Bone marrow (tissue), 2 donors: ENCODE results near the gene BNC2.

ENCODE experiments used
- DNase-seq, 2 donors: peaks; one replicate each; lab custom pipeline; 2025; lab: John Stamatoyannopoulos, UW

BNC2 gene

DNA sequence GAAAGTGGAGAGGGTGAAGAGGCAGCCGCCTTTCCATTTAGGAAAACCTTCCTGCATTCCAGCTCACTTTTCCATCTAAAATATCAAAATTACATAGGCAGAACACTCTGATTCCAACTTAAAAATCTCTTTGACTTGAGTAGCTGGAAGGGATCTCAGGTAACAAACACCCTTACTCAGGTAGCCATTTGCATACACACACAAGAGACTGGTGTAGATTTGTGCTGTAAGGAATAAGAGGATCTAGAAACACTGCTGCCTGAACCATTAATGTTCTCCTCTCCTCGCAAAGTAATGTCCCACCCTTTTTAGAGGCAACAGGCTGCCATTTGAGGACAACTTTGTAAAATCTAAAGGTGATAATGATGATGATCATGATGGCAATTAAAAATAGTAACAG is 53.5 kb downstream of the BNC2 start:
- DNase-seq, result no peak

DNA sequence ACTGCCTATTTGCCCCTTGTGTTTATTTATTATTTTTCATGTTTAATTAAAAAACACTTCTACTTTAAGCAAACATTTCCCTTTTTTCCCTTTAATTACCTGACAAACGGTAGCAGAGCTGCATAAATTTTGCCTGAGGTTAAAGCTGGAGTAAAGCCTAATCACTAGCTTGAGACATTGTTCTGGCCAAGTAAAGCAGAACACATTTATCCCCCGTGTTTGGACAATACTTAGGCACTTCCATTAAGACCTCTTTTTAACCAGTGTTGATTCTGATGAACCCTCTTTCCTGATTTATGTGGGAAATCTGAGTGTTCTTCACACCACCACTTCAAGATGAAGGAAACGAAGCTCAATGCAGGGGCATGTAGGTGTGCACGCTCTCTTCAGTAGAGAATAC is 54.5 kb downstream of the BNC2 start:
- DNase-seq, result no peak

DNA sequence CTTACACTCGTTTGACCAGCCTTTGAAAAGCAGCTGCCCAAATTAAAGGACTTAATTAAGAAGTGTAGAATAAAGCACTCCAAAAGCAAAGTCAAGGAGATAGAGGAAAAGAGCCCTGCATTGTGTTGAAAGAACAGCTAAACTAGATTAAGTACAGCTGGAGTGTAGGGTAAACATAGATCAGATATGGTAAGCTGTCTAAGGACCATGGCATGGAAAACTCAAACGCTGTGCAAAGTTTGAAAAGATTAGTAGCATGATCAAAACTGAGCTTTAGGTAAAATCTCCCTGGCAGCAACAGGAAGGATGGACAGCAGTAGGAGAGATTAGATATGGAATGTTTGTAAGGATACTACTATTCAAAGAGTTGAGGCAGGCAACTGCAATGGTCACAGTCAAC is 55.4 kb downstream of the BNC2 start:
- no peak for DNase-seq

DNA sequence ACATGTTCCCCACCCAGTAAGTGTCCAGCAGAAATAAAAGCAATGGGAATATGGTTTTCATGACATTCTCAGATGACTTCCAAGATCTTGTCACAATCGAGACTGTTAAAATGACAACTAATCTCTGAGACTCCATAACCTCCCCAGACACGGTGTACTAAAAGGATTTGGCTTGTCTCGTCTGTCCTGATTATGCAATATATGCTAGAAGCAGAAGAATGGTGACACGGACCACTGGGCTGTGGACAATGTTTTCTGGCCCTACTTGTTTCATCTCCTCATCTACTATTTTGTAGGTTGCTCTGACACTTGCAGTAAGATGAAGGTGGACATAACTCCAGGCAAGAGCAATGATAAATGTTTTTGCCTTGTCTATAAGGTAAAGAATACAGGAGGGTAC is 56.6 kb downstream of the BNC2 start:
- no peak for DNase-seq

DNA sequence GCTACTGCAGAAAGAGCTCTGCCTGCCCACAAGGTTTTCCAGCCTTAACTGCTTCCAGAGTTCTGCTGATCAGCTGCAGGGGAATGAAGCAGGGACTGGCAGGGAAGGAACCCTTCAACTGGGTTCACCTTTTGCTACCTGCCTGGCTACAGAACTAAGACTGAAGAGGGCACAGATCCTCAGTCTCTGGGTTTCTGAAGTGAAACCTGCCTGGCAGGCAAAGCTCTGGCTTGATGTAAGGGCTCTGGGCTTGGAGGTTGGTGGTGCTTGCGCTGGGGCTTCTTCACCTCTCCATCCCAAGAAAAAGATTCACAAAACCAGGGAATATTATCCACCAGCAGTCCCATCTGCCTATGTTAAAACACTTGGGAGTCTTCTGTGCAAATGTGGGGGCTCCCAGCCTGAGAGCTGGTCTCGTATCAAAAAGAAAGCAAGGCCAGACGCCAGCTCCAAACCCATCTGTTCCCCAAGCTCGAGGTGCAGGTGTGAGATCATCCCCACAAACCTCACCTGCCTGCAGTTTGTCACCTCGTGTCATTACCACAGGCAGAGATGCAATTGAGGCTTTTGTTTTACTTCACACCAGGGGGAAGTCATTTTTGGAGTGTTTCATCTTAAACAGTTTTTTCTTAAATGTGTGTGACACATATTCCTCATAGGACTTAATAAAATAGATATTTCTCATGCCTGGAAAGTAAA is 58.3 kb downstream of the BNC2 start:
- DNase-seq, result no peak

DNA sequence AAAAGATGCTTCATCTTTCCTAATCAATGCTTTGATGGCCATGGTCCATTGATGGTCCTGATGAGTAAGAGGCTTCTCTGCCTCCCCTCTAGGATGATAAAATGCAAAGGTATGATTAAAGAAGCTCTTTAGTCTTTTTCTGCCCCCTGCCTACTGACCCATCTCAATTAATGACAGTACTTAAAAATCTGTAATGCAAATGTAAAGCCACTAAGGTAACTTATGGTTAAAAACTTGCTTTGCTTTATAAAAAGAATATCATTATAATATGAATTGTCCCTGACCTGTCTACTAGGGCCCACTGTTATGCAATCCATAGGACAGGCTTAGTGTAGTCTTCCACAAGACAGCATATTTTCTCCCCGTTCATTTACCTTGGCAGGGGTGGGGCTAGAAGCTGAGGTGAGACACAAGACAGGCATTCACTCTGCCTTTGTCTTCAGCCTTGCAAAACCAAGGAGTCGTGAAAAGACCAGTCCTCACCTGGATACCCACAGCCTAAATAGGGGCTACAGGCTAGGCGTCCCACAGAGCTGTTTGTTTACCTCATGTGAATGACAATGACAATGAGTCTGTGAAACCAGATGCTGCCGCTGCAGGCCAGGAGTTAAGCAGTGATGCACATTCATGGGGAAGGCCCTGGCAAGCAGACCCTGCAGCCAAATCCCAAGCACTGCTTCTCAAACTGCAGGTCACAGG is 60.4 kb downstream of the BNC2 start:
- DNase-seq, result no peak

DNA sequence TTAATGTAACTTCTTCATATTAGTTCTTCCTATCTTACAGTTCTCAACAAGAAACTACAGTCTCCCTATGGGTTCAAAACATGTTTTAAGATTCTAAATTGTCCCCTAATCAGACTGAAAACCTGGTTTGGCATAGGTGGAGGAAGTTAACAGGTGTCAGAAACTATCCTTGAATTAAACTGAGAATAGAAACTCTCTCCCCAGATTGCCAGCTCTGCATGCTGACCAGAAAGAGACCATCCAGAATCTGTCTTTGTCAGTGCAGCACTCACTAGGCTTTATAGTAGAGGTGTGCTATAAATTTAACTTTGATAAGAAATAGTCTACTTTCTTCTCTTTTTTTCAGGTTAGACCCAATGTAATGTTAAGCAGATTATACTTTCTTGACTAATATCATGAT is 63.8 kb downstream of the BNC2 start:
- DNase-seq, result no peak

DNA sequence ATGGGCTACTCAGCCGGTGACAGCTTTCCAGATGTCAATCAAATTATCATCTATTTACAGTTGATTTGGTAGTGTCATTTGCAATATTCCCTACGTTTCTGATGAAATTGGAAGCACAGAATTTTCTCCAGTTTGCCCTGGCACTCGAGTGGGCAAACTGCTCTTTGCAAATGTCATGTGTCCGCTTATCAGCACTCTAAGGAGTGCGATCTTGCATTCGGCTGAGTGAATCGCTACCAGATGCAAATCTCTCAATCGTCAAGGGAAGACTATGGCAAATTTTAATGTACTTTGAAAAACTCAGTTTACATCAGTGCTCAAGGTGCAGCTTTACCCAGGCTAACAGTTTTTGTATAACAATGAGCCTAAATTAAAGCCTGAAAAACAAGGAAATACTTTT is 66.8 kb downstream of the BNC2 start:
- no peak for DNase-seq

DNA sequence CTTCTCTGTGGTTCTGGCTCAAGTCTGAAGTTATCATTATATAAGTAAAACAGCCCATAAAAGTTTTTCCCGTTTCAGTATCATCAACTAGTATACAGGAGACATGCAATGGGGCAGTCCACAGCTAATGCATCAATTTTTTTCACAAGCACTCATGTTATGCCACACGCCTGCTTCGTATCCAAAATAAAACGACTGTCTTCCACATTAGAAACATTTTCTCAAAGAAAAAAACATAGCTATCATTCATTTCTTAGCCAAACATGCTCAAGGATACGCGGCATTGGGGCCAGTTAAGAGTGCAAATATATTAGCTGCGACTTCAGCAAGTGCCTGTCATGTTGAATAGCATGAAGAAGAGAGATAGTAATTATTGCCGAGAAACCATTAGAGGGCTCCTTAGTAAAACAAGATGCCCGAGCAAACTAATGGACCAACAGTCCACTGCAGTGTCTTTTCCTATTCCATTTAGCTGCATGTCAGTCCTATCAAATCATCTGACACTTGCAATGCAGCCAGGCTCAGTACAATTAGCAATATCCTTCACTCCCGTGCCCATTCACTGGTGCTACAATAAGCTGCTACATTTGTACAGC is 68.5 kb downstream of the BNC2 start:
- no peak for DNase-seq

DNA sequence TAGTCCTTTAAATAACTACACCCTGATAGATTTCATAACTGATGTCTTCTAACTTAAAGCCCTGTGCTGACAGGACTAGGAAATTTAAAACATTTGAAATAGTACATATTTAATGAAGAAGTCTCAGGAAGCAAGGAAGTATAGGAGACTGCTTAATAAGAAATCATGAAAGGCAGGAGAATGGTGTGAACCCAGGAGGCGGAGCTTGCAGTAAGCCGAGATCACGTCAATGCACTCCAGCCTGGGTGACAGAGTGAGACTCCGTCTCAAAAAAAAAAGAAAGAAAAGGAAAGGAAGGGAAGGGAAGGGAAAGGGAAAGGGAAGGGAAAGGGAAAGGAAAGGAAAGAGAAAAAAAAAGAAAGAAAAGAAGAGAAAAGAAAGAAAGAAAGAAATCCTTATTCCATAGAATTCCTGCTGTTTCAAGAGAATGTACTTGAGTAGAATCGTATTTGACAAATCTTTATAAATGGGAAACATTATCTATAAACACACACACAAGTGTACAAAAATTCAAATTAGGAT is 74.1 kb downstream of the BNC2 start:
- DNase-seq, result no peak

DNA sequence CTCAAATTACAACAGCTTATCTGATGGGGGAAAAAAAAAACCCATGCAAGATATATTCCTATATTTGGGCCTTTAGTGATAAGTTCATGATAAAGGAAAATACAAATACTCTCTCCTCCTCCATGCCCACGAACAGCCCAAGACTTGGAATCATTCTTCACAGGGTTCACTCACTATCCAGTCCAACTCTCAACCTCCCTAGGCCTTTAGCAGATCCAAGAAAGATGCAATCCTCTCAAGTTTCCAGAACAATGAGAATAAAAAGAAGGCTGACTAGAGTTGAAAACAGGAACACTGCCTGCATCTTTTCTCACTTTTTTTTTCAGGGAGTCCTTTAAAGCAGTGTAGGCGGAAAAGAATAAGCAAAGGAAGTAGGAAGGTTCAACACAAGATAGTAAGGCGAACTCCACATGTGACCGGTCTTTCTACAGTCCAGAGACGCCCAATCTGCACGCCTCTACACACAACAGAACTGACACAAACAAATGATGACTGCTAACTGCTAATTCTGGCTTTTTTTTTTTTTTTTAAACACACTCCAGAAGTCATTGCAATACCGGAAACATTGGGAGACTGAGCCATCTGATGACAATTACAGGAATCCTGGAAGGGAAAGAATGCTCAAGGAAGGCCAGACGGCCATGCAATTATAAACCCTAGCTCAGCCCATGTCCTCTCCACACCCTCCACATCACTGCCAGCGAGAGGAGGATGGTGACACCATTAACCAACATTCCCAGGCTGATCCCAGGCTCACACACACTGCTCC is 75.4 kb downstream of the BNC2 start:
- no peak for DNase-seq

DNA sequence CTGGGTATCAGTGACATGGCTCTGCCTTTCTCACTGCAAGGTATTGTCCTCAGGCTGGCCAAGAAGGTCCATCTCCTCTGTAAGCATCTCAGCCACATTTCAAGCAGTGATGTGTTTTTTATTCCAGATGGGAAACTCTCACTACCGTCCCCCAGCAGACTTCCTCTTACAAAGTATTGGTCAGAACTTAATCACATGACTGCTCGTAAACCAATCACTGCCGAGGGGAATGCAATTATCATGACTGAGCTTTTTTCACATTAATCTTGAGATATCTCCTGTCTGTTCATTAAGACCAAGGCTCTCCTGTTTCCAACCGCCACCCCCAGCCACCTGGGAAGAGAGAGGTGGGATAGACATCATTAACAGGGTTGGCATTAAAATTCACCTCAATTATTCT is 76.4 kb downstream of the BNC2 start:
- DNase-seq, result no peak

DNA sequence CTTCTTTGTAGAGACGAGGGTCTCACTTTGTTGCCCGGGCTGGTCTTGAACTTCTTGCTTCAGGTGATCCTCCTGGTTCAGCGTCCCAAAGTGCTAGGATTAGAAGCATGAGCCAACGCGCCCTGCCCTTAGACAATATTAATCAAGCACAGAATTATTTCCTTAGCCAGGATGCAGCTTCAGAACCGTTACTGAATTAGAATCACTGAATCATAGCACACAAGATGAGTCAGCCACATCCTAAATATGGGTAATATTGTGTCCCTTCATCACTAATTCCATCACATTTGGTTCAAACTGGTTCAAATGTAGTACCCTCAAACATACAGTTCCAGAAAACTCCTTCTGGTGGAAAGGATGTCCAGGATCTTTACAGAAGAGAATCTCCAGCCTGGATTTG is 82.7 kb downstream of the BNC2 start:
- DNase-seq, result no peak

DNA sequence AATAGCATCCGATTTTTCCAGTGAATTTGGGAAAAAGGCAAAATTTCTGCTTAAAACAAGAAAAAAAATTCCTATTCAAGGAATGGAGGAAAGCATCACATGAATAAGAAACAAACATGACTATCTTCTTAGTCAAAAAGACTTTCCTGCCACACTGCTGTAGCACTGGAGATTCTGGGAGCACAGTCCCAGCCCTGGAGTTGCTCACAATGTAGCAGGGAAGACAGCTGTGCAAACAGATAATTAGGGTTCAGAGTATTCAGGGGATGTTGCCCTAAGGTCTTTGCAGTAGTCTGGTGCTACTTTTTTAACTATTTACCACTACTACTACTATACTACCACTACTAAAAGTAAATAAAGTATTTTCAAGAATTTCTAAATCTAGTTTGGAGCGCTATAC is 86.5 kb downstream of the BNC2 start:
- DNase-seq, result no peak

DNA sequence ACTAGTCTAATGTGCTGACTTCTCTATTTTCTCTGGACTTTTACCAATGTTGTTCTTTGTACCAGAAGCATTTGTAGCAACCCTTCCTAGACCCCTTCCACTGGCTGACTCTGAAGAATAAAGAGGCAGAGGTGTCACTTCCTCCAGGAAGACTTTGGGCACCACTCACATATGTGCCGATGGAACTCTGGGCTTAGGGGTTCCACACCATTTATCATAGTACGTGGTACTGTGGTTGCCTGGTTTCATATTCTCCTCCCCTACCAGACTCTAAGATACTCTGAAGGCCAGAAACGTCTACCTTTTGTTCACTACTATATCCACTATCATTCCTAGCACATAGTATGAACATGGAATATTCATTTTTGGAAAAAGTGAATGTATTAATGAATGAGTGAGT is 88.0 kb downstream of the BNC2 start:
- no peak for DNase-seq

DNA sequence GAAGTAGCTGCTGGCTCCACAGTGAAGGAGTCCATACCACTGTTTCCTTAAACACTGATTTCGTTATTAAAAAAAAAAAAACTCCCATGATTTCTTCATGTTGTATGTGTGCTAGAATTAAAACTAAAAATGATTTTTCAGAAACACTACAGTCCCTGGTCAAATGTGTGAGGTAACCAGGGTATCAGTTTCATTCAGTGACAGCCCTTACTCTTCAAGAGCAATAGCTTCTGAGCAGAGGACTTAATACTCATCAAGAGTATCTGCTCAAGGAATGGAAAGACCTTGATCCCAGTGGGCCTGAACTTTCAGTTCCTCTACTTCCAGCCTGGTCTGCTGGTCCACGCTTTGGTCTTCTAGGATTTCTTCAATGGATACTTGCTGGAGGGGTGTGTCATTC is 95.1 kb downstream of the BNC2 start:
- DNase-seq, result no peak

DNA sequence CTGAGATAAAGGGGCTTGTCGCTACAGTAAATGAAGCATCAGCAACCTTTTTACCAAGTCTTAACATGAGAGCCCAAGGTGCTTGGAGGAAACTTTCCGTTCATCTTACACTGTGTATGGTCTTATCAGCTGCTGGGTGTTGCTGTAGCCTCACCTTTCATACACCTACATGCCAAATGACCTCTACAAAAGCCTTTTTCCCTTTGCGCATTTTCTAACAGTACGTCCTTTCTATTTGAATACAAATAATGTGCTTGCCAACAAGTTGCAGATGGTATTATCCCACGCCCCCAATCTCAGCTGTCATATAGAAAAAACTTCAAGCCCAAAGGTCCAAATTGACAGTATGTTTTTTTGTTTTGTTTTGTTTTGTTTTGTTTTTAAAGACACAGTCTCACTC is 96.9 kb downstream of the BNC2 start:
- no peak for DNase-seq

DNA sequence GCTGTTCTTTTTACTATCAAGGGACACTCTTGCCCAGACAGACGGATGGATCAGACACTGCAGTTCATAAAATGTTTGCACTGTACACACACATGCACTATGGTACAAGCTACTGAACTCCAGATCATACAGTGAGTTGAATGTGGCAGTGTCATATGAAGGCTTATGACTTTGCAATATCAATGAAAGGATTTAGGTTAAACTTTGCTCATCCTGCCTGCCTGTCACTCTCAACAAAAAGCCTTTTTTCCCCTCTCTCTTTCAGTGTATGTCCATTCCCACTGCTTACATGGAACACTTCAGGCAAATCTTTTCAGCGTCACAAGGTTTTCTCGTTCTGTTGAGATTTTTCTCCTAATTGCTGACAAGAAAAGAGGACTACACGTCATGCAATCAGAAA is 97.4 kb downstream of the BNC2 start:
- no peak for DNase-seq

DNA sequence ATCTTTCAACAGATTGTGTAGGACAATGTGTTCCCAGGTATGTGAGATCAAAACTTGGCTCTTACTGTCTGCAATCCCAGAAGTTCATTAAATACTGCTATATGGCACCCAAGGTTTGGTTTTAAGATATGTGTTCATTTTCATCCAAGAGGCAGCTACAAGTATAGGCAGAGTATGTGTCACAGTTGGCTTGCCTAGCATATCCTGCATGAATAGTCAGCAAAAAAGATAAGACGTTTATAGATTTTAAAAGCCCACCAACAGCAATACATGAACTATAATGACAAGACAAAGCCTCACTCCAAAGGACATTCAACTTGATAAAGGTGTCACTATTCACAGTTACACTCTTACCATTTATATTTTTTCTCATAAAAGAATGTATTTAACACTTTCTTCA is 99.1 kb downstream of the BNC2 start:
- no peak for DNase-seq

DNA sequence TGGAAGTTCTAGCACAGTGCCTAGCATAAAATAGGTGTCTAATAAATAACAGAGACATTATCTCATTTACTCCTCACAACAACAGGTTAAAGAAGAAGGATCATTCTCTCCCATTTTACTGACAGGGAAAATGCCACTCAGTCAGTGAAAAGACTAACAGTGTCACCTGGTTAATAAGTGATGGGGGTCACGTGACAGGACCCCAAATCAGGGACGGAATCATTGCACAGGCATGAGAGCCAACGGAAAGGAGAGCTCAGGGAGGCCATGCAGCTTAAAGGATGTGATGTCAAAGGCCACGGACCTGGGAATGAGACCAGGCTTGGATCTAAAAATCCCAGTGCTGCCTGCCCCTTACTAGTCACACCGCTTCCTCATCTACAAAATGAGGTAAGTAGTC is 101.2 kb downstream of the BNC2 start:
- no peak for DNase-seq

DNA sequence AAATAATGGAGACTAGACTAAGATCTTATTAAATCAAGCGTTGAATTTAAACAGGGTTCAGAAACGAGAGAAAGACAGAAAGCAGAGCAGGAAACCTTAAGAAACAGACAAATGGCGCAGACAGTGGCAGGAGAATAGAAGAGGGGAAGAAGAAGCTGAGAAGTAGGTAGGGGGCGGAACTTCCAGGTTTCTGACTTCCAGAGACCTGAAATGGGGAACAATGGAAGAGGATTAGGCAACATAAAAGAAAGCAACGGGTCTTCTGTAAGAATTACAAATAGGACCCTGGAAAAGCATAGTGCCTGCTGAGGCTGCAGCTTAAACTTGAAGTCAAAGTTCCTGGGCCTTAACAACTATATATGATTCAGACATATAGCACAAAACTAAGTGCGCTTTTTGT is 101.7 kb downstream of the BNC2 start:
- DNase-seq, result no peak

DNA sequence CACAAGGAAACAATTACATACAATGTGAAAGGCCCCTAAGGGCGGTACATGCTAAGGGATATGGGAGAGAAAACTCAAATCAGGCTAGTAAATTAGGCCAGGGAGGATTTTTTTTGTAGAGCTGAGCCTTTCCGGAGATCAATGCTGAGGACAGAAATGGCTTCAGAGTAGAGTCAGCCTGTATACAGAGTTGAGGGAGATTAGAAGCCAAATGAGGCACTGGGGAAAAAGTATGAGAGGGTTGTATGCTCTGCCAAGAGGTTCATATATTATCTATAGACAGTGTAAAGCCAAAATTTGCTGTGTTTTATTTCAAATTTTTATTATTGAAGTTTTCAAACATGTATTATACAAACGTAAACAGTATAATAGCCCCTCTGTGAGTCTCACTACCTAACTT is 103.1 kb downstream of the BNC2 start:
- DNase-seq, result no peak

DNA sequence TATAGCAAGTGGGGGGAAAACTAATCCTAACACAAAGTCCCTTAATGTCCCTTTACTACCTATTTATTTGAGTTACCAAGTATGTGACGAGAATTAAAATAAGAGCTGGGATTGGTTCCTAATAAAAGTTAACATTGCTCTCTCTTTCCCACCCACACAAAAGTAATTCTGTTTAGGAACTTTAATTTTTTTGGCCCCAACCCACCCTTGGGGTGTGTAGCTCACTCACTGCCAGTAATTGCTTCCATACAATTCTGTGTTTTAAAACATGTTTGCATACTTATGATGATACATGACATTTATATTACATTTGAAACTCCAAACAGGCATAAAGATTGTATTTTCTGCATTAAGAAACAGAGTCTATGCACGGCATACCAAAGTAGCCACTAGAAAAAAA is 106.5 kb downstream of the BNC2 start:
- no peak for DNase-seq
